ENCODE results near the gene SLF2.
A peak's percentile ranks its signal among the peaks of the same experiment; 100 is the strongest.

The SLF2 gene

GRCh38 chr10:101014230-101014884 is 101.6 kb downstream of the SLF2 start:
- DNase-seq (ENCODE audit: low spot score) (peak; percentile 55), FAIRE-seq (no peak)
